DMS79 treated with DMSO at 0.1 percent for 48 hours (cell line): ENCODE data around the gene SH3GL3.

ENCODE experiments used
- DNase-seq: peaks from one replicate; lab custom pipeline; 2025; lab: John Stamatoyannopoulos, UW

The SH3GL3 gene

GRCh38 chr15:83616840-83617239 lies 169.7 kb downstream of the SH3GL3 start:
- DNase-seq: no peak

- no peak for DNase-seq
These were observed 179.1 kb downstream of the SH3GL3 start for GRCh38 chr15:83626171-83626802.

- DNase-seq: no peak
These were observed 184.4 kb downstream of the SH3GL3 start for GRCh38 chr15:83631534-83631933.

- no peak for DNase-seq
These were observed 196.1 kb downstream of the SH3GL3 start for GRCh38 chr15:83643201-83643600.

GRCh38 chr15:83644439-83644838 lies 197.3 kb downstream of the SH3GL3 start:
- DNase-seq: no peak

GRCh38 chr15:83650831-83651230 lies 203.7 kb downstream of the SH3GL3 start:
- no peak for DNase-seq

GRCh38 chr15:83651541-83651940 lies 204.4 kb downstream of the SH3GL3 start:
- no peak for DNase-seq

- DNase-seq: no peak
These were observed 205.6 kb downstream of the SH3GL3 start for GRCh38 chr15:83652626-83653204.

- no peak for DNase-seq
These were observed 206.1 kb downstream of the SH3GL3 start for GRCh38 chr15:83653288-83653638.

GRCh38 chr15:83653639-83654378 lies 206.7 kb downstream of the SH3GL3 start, which contains the start of gene ADAMTSL3:
ADAMTSL3 (plus strand) TSS chr15:83654123; CDS start chr15:83655762, 1,639 bp downstream.
- no peak for DNase-seq

GRCh38 chr15:83654379-83655236 lies 207.5 kb downstream of the SH3GL3 start:
- DNase-seq: no peak

GRCh38 chr15:83655237-83655616 lies 208.1 kb downstream of the SH3GL3 start:
- no peak for DNase-seq

- DNase-seq: no peak
These were observed 209.1 kb downstream of the SH3GL3 start for GRCh38 chr15:83656192-83656591.

- DNase-seq: no peak
These were observed 209.9 kb downstream of the SH3GL3 start for GRCh38 chr15:83656943-83657528.

- DNase-seq: no peak
These were observed 210.4 kb downstream of the SH3GL3 start for GRCh38 chr15:83657549-83657948.

- DNase-seq: no peak
These were observed 211.6 kb downstream of the SH3GL3 start for GRCh38 chr15:83658430-83659416.

- DNase-seq: no peak
These were observed 212.3 kb downstream of the SH3GL3 start for GRCh38 chr15:83659417-83659812.

- DNase-seq: no peak
These were observed 218.3 kb downstream of the SH3GL3 start for GRCh38 chr15:83665480-83665879.
